H1 (cell line): ENCODE results near the gene NUDT1. TPM values are rescaled to one million over a fixed set of nuclear protein-coding genes. Genes with fewer than 3 reads are reported as not detected.

Experiments used
- CTCF ChIA-PET: fragments of 300-600 bp; sonication (Branson Sonifier 250); formaldehyde crosslinking; loops from one replicate; lab custom pipeline; 2021; ENCODE audit not compliant: partially characterized antibody; lab: Charles Lee
- POLR2A ChIA-PET: fragments of 300-600 bp; sonication (Branson Sonifier 250); formaldehyde crosslinking; loops from one replicate; lab custom pipeline; 2021; ENCODE audit warnings: inconsistent platforms; ENCODE audit not compliant: partially characterized antibody; lab: Charles Lee
- DNase-seq, 2 experiments: peaks; one replicate each; pipeline versions ENCODE4 v3.0.0 to v3.0.0-alpha.2; 2010 to 2022; ENCODE audit warnings: low spot score in 2 of 2, low read depth in 1 of 2, mixed read lengths in 1 of 2
- FAIRE-seq: peaks from 2 replicates; lab custom pipeline; 2011; peaks lifted over from hg19 to GRCh38; lab: Jason Lieb, UNC
- H2AFZ ChIP-seq: 2 replicates; pipeline ENCODE4 v1.8.1; 2012; ENCODE audit warnings: low read length, inconsistent platforms
- H2AK5ac ChIP-seq: 2 replicates; pipeline ENCODE4 v1.6.1; 2013; ENCODE audit warnings: low read depth, low read length
- H2BK120ac ChIP-seq: replicated peaks from 2 replicates; pipeline ENCODE3; 2013; ENCODE audit warnings: low read depth, low read length, inconsistent platforms
- H2BK12ac ChIP-seq: 2 replicates; pipeline ENCODE4 v1.6.1; 2013; ENCODE audit warnings: low read depth, low read length
- H2BK15ac ChIP-seq: 2 replicates; pipeline ENCODE4 v1.6.1; 2013; ENCODE audit warnings: low read length
- H2BK20ac ChIP-seq: 2 replicates; pipeline ENCODE4 v1.6.1; 2013; ENCODE audit warnings: low read length
- H2BK5ac ChIP-seq: 2 replicates; pipeline ENCODE4 v1.6.1; 2013; ENCODE audit warnings: low read depth, low read length
- H3K14ac ChIP-seq: 2 replicates; pipeline ENCODE4 v1.6.1; 2013; ENCODE audit warnings: inconsistent platforms; ENCODE audit not compliant: insufficient read length
- H3K18ac ChIP-seq: 2 replicates; pipeline ENCODE4 v1.6.1; 2013; ENCODE audit warnings: low read length; ENCODE audit errors: extremely low read depth
- H3K23ac ChIP-seq: 2 replicates; pipeline ENCODE4 v1.6.1; 2013; ENCODE audit warnings: inconsistent platforms; ENCODE audit not compliant: insufficient read length
- H3K23me2 ChIP-seq: 2 replicates; pipeline ENCODE4 v1.6.1; 2013; ENCODE audit warnings: low read depth, low read length
- H3K27ac ChIP-seq: 2 replicates; pipeline ENCODE4 v1.6.1; 2011; ENCODE audit warnings: low read depth, low read length, inconsistent platforms
- H3K27me3 ChIP-seq, 4 experiments: replicated peaks in 1 of 4; 1 replicate in 1 of 4; 2 replicates in 3 of 4; pipeline versions ENCODE4 v1.6.1 to v1.8.1; 2011 to 2013; ENCODE audit warnings: low read length in 3 of 4, mild to moderate bottlenecking in 3 of 4, inconsistent platforms in 2 of 4, mixed read lengths in 2 of 4, moderate library complexity in 1 of 4; ENCODE audit not compliant: control insufficient read depth in 3 of 4, insufficient read depth in 3 of 4; ENCODE audit errors: extremely low read depth in 1 of 4
- H3K36me3 ChIP-seq, 4 experiments: 2 replicates each; pipeline versions ENCODE4 v1.6.1 to v1.8.1; 2011 to 2013; ENCODE audit warnings: mild to moderate bottlenecking in 4 of 4, low read length in 3 of 4, moderate library complexity in 2 of 4, control low read depth in 1 of 4, inconsistent platforms in 1 of 4; ENCODE audit not compliant: insufficient read depth in 4 of 4, control insufficient read depth in 2 of 4
- H3K4ac ChIP-seq: replicated peaks from 2 replicates; pipeline ENCODE3; 2013; ENCODE audit warnings: low read length, low read depth, mixed read lengths, inconsistent platforms; ENCODE audit not compliant: insufficient read length
- H3K4me1 ChIP-seq, 4 experiments: replicated peaks in 1 of 4; 1 replicate in 1 of 4; 2 replicates in 3 of 4; pipeline versions ENCODE4 v1.6.1 to v1.8.1; 2011 to 2013; ENCODE audit warnings: low read length in 3 of 4, inconsistent platforms in 2 of 4, mixed read lengths in 1 of 4; ENCODE audit not compliant: insufficient read depth in 4 of 4, control insufficient read depth in 3 of 4
- H3K4me2 ChIP-seq, 2 experiments: 2 replicates each; pipeline versions ENCODE4 v1.6.1 to v1.8.1; 2011 to 2013; ENCODE audit warnings: low read depth in 2 of 2, low read length in 2 of 2, control low read depth in 1 of 2, inconsistent platforms in 1 of 2, mild to moderate bottlenecking in 1 of 2; ENCODE audit not compliant: insufficient read depth in 1 of 2
- H3K4me3 ChIP-seq, 4 experiments: fragments of 200-600, 300-600 bp in 1 of 4; sonication (generic), shearing (Covaris generic), sonication (Bioruptor Twin) in 1 of 4; 2 replicates each; pipeline versions ENCODE4 v1.5.1 to v1.8.1; 2011 to 2016; ENCODE audit warnings: low read length in 4 of 4, low read depth in 3 of 4, control low read depth in 2 of 4, inconsistent platforms in 2 of 4, mild to moderate bottlenecking in 2 of 4, mixed read lengths in 1 of 4, moderate library complexity in 1 of 4; ENCODE audit not compliant: insufficient read depth in 2 of 4; ENCODE audit errors: extremely low read depth in 1 of 4
- H3K56ac ChIP-seq: replicated peaks from 2 replicates; pipeline ENCODE3; 2013; ENCODE audit warnings: low read depth, mild to moderate bottlenecking, mixed read lengths, low read length, inconsistent platforms; ENCODE audit not compliant: insufficient read length
- H3K79me1 ChIP-seq: 2 replicates; pipeline ENCODE4 v1.6.1; 2013; ENCODE audit warnings: low read depth, low read length, control low read depth
- H3K79me2 ChIP-seq, 2 experiments: 2 replicates each; pipeline versions ENCODE4 v1.6.1 to v1.8.1; 2012 to 2013; ENCODE audit warnings: low read length in 2 of 2, mild to moderate bottlenecking in 2 of 2, inconsistent platforms in 1 of 2; ENCODE audit not compliant: insufficient read depth in 2 of 2, control insufficient read depth in 1 of 2
- H3K9ac ChIP-seq, 4 experiments: replicated peaks in 1 of 4; 1 replicate in 1 of 4; 2 replicates in 3 of 4; pipeline versions ENCODE4 v1.6.1 to v1.8.1; 2011 to 2013; ENCODE audit warnings: low read depth in 3 of 4, low read length in 3 of 4, control low read depth in 2 of 4, mild to moderate bottlenecking in 2 of 4, moderate library complexity in 2 of 4, inconsistent platforms in 1 of 4; ENCODE audit errors: extremely low read depth in 1 of 4
- H3K9me3 ChIP-seq, 2 experiments: 2 replicates each; pipeline versions ENCODE4 v1.6.1 to v1.8.1; 2012 to 2013; ENCODE audit warnings: mild to moderate bottlenecking in 2 of 2, moderate library complexity in 2 of 2, control low read depth in 1 of 2, inconsistent platforms in 1 of 2, low read depth in 1 of 2, low read length in 1 of 2, mixed read lengths in 1 of 2; ENCODE audit not compliant: insufficient read depth in 2 of 2
- H4K20me1 ChIP-seq, 2 experiments: replicated peaks in 1 of 2; 2 replicates each; pipeline versions ENCODE3 to v1.8.1; 2011 to 2013; ENCODE audit warnings: inconsistent platforms in 2 of 2, low read length in 2 of 2, mild to moderate bottlenecking in 1 of 2; ENCODE audit not compliant: insufficient read depth in 2 of 2, control insufficient read depth in 1 of 2
- H4K5ac ChIP-seq: 2 replicates; pipeline ENCODE4 v1.6.1; 2013; ENCODE audit warnings: low read length, low read depth, mixed read lengths, inconsistent platforms; ENCODE audit not compliant: insufficient read length
- H4K8ac ChIP-seq: 2 replicates; pipeline ENCODE4 v1.8.0; 2013; ENCODE audit warnings: mild to moderate bottlenecking, moderate library complexity, low read length, inconsistent platforms; ENCODE audit not compliant: insufficient read depth; ENCODE audit errors: extremely low read depth
- H4K91ac ChIP-seq: replicated peaks from 2 replicates; pipeline ENCODE3; 2013; ENCODE audit warnings: low read length, mixed read lengths, inconsistent platforms; ENCODE audit not compliant: insufficient read length
- CBX8 ChIP-seq: fragments of 300-800, 300-1000 bp; sonication (generic); IDR thresholded peaks from 2 replicates; pipeline ENCODE4 v1.7.1; 2016; ENCODE audit warnings: low read depth, low read length, borderline replicate concordance
- CEBPB ChIP-seq: IDR thresholded peaks from 2 replicates; pipeline ENCODE4 v1.6.1; 2012; ENCODE audit warnings: low read depth, low read length
- CTBP2 ChIP-seq: IDR thresholded peaks from 2 replicates; pipeline ENCODE4 v1.7.0; 2011; ENCODE audit warnings: borderline replicate concordance, mild to moderate bottlenecking, moderate library complexity, mixed read lengths, low read length; ENCODE audit not compliant: insufficient read depth, insufficient read length
- HDAC6 ChIP-seq: IDR thresholded peaks from one replicate; pipeline ENCODE4 v1.7.1; 2012; ENCODE audit warnings: low read depth, mild to moderate bottlenecking, inconsistent platforms, low read length, moderate library complexity
- KDM1A ChIP-seq: fragments of 200-600, 300-600 bp; sonication (generic); IDR thresholded peaks from 2 replicates; pipeline ENCODE4 v1.7.1; 2016; ENCODE audit warnings: mild to moderate bottlenecking, low read length, borderline replicate concordance
- NANOG ChIP-seq: IDR thresholded peaks from 2 replicates; pipeline ENCODE4 v1.6.1; 2011; ENCODE audit warnings: low read length, low read depth, mild to moderate bottlenecking, inconsistent platforms; ENCODE audit not compliant: insufficient read depth, poor library complexity, severe bottlenecking
- RBBP5 ChIP-seq: IDR thresholded peaks from 2 replicates; pipeline ENCODE4 v1.7.1; 2012; ENCODE audit warnings: low read depth, mild to moderate bottlenecking, inconsistent platforms, low read length, moderate library complexity, borderline replicate concordance
- SAP30 ChIP-seq: fragments of 300-600 bp; sonication (generic); IDR thresholded peaks from 2 replicates; pipeline ENCODE4 v1.7.1; 2012; ENCODE audit warnings: low read length, moderate library complexity, mild to moderate bottlenecking, inconsistent platforms; ENCODE audit not compliant: insufficient read depth, insufficient replicate concordance
- SIN3A ChIP-seq, 2 experiments: IDR thresholded peaks in 1 of 2; conservative IDR thresholded peaks in 1 of 2; 2 replicates each; pipeline ENCODE4 v1.6.1; 2011 to 2012; ENCODE audit warnings: low read length in 2 of 2, improper control_type of control experiment in 1 of 2, low read depth in 1 of 2, mild to moderate bottlenecking in 1 of 2
- TAF1 ChIP-seq: IDR thresholded peaks from 2 replicates; pipeline ENCODE4 v1.6.1; 2011; ENCODE audit warnings: mild to moderate bottlenecking, low read depth, low read length
- TEAD4 ChIP-seq: IDR thresholded peaks from 2 replicates; pipeline ENCODE4 v1.6.1; 2012; ENCODE audit warnings: low read depth, low read length, inconsistent platforms, mixed read lengths
- WGBS, 2 experiments: shearing (Covaris generic) in 1 of 2; methylation state at CpG; one replicate each; pipeline versions ENCODE4 v1.1.6 to v1.1.7; 2013 to 2015; ENCODE audit warnings: low lambda C conversion rate in 2 of 2, mixed read lengths in 2 of 2, inconsistent platforms in 1 of 2, low coverage in 1 of 2, missing lambda C conversion rate in 1 of 2; ENCODE audit not compliant: insufficient replicate concordance in 2 of 2, insufficient coverage in 1 of 2, insufficient read length in 1 of 2; ENCODE audit errors: extremely low coverage in 1 of 2, missing lambda C conversion rate in 1 of 2; 5-methylcytosine and 5-hydroxymethylcytosine counted together
- polyA plus RNA-seq, 7 experiments: library from polyadenylated mRNA; depleted of rRNA in 3 of 7; stranded (reverse) in 5 of 7; unstranded in 2 of 7; fragments of >200 nt in 5 of 7; fragments of 200-250 nt in 2 of 7; gene quantifications; 1 replicate in 5 of 7; 2 replicates in 1 of 7; 4 replicates in 1 of 7; pipeline versions ENCODE4 v1.2.1 to v1.2.3, GENCODE V29; 2011 to 2013; ENCODE audit warnings: missing spikeins in 2 of 7, mixed read lengths in 2 of 7
- total RNA-seq: library from RNA; stranded (reverse); fragmentation: NEBNext Ultra II Directional; extraction: Animal tissue kit (Norgen Biotek cat#: 25700); gene quantifications from 2 replicates; pipeline ENCODE4 v1.2.1, GENCODE V29; 2021

NUDT1 gene
- total and polyA plus RNA-seq, 2 of the 8 experiments (the other 6 are each of a cell fraction or from before 2014, with no cell fraction given) = 76.1 to 89.5 TPM

GRCh38 chr7:2197436-2198155 is 44.4 kb upstream of the NUDT1 start:
- peaks cover 0 to 6% of the 10 kb centered on the region in 2 experiments; a peak in 1 of 4 replicates for H3K79me2 ChIP-seq
- no peak overlapping the region for H2BK120ac ChIP-seq
- H3K4me2 ChIP-seq = no peak overlapping the region
- FAIRE-seq (no peak), DNase-seq (no peak)
- H3K14ac ChIP-seq = no peak overlapping the region
- H2BK5ac ChIP-seq = no peak overlapping the region
- H3K79me1 ChIP-seq = peaks cover 4% of the 10 kb centered on the region
- H3K18ac ChIP-seq = no peak overlapping the region
- no peak overlapping the region for H3K9ac ChIP-seq
- no peak overlapping the region for H2BK20ac ChIP-seq
- H2AFZ ChIP-seq = no peak overlapping the region
- no peak overlapping the region for H3K56ac ChIP-seq
- no peaks in the 10 kb centered on the region for H3K23me2 ChIP-seq
- no peak overlapping the region for H4K8ac ChIP-seq
- no peak overlapping the region; the same call in 1 of the 2 replicates for H3K27ac ChIP-seq
- ChIA-PET CTCF (interaction anchor here (0.9 to 1.2 kb wide), 2 partner anchors 12 to 241 kb away, joined by 3 to 5 read pairs; no protein-coding TSS in a partner anchor), POLR2A (no interaction called here)
- 92% methylated on average over 16 of the region's 21 CpGs; no CpG with 5 or more reads in 1 of the 2 experiments for WGBS, 2 experiments
- H4K20me1 ChIP-seq = peaks cover 9 to 16% of the 10 kb centered on the region in 2 experiments
- H3K23ac ChIP-seq = no peak overlapping the region
- no peak overlapping the region for H3K4ac ChIP-seq
- H3K27me3 ChIP-seq = no peaks in the 10 kb centered on the region
- no peak overlapping the region for H2BK15ac ChIP-seq
- H3K9me3 ChIP-seq = peaks cover 8 to 11% of the 10 kb centered on the region in 2 experiments
- no peak overlapping the region for H4K91ac ChIP-seq
- H2AK5ac ChIP-seq = no peak overlapping the region
- no peak overlapping the region for H3K4me3 ChIP-seq
- peaks cover 0 to 25% (median 14%) of the 10 kb centered on the region in 4 experiments; a peak in 5 of 8 replicates for H3K36me3 ChIP-seq
- H2BK12ac ChIP-seq = no peak overlapping the region
- no peaks in the 10 kb centered on the region for H3K4me1 ChIP-seq
- TF ChIP-seq KDM1A = no peak
- no peak for TF ChIP-seq SAP30
- TF ChIP-seq SIN3A (conservative IDR thresholded peaks at IDR 0.05 in 1 of 2, IDR thresholded peaks at IDR 0.05 in 1 of 2; ENCODE audit: low read depth in 1 of 2, low read length in 2 of 2) = no peak
- TF ChIP-seq RBBP5 = no peak
- no peak for TF ChIP-seq CBX8
- TF ChIP-seq CEBPB = no peak
- no peak for TF ChIP-seq TAF1
- TF ChIP-seq NANOG = no peak
- TF ChIP-seq CTBP2 = no peak
- TF ChIP-seq HDAC6 = no peak
- TF ChIP-seq TEAD4 = no peak
- H4K5ac ChIP-seq = no peak overlapping the region
